AG09319 (cell line): ENCODE data around the gene TMEM9B.

Experiments
- DNase-seq: peaks from one replicate; pipeline ENCODE4 v3.0.0-alpha.2; 2010; ENCODE audit warnings: low read depth; ENCODE audit errors: extremely low read depth
- TF ChIP-seq, protein P1 (sequence below): IDR thresholded peaks from 2 replicates; pipeline ENCODE4 v1.5.1; 2011; ENCODE audit warnings: low read depth, mild to moderate bottlenecking, inconsistent platforms, low read length, moderate library complexity

TMEM9B gene

DNA sequence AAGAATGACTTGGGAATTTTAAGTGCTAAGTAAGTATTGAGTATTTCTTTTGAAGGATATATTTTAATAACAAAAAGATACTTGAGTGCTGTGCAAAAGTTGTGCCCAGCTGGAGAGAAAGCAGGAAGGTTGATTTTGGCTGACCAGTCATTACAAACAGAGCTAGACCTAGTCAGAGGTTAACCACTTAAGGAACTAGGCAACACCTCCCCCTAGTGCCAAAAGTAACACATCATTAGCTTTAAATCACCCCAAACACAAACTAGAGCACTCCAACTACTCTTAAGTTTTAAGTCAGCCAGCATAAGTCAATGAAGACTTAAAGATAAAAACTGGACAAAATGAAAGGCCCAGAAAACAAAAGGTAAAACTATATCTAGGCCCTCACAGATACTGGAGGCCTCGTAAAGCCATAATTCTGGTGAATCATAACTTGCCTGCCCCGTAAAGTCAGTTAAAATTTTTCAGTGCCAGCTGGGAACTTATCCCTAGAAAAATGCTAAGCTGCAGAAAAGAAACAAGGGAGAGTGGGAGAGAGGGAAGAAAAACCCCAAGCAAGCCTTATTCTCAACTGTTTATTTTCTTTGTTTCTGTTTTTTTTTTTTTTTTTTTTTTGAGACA lies 4.6 kb downstream of the TMEM9B start:
- TF ChIP-seq, protein P1, sequence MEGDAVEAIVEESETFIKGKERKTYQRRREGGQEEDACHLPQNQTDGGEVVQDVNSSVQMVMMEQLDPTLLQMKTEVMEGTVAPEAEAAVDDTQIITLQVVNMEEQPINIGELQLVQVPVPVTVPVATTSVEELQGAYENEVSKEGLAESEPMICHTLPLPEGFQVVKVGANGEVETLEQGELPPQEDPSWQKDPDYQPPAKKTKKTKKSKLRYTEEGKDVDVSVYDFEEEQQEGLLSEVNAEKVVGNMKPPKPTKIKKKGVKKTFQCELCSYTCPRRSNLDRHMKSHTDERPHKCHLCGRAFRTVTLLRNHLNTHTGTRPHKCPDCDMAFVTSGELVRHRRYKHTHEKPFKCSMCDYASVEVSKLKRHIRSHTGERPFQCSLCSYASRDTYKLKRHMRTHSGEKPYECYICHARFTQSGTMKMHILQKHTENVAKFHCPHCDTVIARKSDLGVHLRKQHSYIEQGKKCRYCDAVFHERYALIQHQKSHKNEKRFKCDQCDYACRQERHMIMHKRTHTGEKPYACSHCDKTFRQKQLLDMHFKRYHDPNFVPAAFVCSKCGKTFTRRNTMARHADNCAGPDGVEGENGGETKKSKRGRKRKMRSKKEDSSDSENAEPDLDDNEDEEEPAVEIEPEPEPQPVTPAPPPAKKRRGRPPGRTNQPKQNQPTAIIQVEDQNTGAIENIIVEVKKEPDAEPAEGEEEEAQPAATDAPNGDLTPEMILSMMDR = peak; percentile 58
- peak; percentile 64 for DNase-seq

DNA sequence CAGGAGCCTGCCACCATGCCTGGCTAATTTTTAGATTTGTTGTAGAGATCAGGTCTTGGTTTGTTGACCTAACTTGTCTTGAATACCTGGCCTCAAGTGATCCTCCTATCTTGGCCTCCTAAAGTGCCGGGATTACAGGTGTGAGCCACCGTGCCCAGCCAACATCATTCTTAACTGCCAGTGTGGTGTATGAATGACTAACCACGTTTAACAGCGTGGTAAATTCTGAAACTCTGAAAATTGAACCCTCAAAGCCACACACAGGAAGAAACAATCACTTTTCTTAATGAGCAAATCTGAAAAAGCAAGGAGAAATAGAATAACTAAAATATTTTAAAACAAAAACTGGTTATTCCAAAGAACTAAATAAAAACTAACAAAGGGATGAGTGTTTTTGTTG lies 7.4 kb downstream of the TMEM9B start:
- TF ChIP-seq, protein P1 = no peak
- DNase-seq = no peak

DNA sequence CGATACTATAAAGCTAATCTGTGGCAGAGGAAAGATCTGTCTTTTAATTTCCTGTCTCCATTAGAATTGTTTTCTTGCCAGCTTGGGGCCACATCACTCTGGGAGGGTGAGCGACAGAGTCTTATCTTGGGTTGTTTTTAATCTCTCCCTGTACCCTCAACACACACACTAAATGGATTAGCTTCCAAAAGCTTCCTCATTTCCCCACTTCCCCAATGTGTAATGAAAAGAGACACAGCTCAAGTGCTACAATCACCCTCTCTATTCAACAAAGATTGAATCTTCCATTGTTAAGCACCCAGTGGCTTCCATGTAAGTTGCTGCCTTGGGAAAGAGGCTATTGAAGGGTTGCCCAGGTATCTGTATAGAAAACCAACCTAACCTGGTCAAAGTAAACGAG lies 15.4 kb downstream of the TMEM9B start:
- DNase-seq = no peak
- TF ChIP-seq, protein P1 = no peak

DNA sequence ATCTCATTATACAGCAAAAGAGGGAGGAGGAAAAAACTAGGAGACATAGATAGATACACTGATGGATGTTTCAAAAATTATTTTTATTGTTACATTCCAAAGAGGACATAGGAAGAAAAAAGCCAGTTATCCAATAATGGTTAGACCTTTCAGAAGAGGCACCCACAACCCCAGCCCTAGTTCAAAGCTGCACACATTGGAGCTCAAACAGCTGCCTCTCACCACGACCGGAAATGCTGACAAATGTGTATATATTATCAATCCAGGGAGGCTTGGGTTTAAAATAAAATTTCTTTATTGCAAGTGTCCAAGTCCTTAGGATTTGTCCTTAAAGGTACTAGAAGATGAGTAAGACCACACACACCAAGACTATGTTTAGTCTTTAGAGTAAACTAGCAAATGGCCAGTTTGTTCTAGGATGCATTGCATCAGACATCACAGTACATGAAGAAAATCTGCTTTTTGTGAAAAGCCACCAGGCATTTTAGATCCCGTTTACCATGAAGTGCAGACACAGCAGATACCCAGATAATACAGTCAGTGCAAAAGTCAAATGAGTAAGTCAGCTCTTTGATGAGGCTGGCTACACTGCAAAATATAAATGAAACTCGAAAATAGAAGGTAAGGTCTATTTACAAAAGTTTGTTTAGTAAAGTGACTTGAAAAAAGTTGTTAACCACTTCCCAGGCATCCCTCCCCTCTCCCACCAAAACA lies 16.9 kb downstream of the TMEM9B start:
- DNase-seq = no peak
- TF ChIP-seq, protein P1 = no peak

DNA sequence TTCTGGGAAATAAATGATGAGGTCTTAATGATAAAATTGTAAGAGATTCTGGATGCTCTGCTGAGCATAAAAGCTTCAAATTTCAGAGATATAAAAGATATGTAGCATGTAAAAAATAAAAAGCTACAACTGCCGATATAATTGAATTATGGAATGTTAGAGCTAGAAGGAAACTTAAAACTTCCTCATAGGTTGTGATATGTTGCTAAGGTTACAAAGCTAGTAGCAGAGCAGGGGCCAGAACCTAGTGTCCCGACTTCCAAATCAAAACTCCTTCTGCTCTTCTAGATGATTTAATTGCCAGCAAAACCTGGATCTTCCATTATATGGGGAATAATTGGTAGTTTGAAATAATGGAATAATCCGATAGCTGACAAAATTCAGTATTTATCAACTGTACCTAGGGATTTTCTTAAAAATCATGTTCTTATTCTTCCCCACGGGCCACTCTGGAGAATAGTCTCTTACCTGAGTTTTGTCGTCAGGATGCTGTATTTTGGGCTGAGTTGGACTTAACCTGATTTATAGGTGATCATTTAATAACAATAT lies 21.6 kb downstream of the TMEM9B start, which contains the start of gene ASCL3:
Gene ASCL3, minus strand, starts transcription at position 499 of the 549 bp plus-strand sequence. CDS start 4,855 bp downstream, outside the sequence.
- TF ChIP-seq, protein P1 = no peak
- no peak for DNase-seq

DNA sequence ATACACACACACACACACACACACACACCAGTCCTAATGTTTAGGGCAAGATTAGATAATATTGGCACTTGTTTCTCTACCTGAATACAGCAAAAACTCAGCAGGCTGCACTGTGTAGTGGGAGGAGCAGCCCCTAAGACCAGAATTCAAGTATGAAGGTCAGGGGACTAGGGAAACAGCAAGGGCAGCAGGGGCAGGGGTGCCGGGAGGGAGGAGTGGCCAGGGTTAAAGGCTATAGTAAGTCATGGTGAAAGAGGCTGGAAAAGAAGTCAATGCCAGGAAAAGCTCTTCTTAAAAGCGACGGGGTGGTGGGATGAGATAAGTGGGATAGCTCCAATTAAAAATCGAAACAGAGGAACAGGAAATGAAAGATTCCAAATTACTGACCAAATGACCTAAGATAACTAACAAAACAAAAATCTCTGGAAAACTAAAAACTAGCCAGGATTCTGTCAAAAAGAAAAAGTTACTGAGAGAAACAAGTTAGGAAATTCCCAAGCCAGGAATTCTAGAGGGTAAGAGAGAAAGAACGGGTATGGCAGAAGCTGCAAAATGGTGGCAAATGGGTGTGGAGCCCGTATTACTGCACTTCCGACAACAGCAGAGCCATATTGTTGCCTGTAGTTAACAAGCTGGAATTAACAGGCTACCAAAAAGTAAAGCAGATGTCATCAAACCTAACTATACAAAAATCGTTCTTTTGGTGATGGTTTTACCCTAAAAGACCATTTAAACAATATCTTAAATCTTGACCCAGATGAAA lies 22.7 kb downstream of the TMEM9B start:
- no peak for DNase-seq
- TF ChIP-seq, protein P1 = no peak
